HL-60/S4 (cell line): ENCODE data around the gene GANC.

Experiments
- in situ Hi-C: fragments of 300-500 bp; cut with MboI; formaldehyde crosslinking; loops from 2 replicates; pipeline ENCODE4 v1.14.3; 2022; ENCODE audit warnings: low sequenced_read_pairs

GANC gene

DNA sequence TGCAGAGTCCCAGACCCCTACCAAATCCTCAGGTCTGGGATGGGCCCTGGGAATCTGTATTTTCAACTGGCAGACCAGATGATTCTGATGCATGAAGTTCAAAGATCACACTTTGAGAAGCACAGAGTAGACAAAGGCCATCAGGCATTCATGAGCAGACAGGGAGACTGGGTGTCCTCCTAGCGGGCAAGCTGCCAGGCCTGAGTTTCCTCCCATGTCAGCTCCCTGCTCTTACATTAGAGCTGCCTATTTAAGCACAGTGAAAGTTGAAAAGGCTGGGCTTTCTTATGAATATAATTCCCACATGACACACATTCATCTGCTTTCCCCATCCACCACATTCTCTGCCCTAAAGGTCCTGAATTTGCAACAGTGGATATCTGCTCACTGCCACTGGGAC lies 100.3 kb downstream of the GANC start:
- in situ Hi-C loops: no loop called here

DNA sequence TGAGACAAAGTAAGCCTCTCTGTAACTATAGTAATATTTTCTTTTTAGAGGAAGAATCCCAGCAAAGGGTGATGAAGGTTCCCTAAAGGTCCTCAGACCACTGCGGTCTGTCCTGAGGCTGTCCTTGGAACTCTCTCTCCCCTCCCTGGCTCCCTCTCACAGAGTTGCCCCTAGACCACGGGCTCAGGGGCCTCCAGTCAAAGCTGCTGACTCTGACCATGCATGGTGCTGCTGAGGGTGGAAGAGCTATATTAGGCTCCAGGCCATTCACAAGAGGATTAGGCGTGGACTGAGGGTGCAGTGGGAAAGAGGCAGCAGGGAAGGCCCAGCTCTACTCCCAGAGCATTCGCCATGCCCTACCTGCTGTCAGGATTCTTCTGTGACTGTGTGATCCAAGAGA lies 100.9 kb downstream of the GANC start:
- in situ Hi-C loops: no loop called here

DNA sequence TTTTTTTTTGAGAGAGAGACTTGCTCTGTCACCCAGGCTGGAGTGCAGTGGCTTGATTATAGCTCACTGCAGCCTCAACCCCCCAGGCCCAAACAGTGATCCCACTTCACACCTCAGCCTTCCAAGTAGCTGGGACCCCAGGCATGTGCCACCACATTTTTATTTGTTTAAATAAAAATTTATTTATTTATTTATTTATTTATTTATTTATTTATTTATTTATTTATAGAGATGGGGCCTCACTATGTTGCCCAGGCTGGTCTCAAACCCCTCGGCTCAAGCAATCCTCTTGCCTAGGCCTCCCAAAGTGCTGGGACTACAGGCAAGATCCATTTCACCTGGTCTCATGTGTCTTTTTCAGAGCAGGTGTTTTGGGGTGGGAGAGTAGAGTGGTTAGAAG lies 101.8 kb downstream of the GANC start:
- in situ Hi-C loops: no loop called here

DNA sequence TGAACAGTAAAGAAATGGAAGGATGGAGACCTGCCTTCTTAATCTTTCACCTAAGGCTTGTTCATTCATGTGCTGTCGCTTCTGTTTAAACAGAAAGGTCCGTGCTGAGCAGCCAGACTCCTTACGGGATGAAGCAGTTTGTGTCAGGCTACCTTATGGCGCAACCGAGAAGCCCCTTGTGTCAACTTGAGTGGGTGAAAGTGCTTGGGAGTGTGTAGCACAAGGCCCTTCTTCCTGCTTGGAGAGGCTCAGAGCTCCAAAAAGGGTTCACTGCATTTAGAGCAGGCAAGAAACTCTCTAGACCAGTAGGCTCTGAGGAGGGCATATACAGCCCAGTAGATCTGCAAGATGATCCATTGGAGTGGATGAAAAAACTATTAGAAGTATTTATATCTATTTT lies 102.3 kb downstream of the GANC start:
- in situ Hi-C loops: no loop called here

DNA sequence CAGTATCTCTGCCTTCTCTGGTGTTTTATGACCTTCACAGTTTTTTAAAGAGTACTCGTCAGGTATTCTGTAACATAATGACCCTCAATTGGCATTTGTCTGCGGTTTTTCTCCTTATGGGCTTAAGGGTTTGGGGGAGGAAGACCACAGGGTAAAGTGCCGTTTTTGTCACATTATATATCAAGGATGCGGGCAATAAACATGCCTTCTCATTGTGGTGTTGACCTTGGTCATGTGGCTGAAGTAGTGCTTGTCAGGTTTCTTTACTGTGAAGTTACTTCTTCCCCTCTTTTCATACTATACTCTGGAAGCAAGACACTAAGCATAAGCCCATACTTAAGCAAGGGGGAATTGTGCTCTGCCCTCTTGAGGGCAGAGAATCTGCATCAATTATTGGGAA lies 102.9 kb downstream of the GANC start:
- in situ Hi-C loops: no loop called here

DNA sequence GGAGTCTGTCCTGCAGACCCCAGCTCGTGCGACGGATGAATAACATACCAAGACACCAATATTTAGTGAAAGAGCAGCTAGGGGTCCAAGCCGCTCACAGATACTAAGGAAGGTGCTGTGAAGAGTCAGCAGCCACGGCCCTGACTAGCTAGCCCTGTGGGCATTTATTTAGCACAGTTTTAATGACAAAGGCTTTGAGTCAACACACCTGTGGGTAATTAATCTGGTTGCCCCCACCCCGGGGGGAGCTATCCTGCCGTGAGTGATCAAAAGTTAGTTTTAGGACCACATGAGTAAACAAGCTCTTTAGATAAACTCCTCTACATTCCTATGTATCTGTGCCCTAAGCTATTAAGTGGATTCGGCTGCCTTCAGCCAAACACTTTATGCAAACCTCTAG lies 105.0 kb downstream of the GANC start:
- in situ Hi-C loops: no loop called here

DNA sequence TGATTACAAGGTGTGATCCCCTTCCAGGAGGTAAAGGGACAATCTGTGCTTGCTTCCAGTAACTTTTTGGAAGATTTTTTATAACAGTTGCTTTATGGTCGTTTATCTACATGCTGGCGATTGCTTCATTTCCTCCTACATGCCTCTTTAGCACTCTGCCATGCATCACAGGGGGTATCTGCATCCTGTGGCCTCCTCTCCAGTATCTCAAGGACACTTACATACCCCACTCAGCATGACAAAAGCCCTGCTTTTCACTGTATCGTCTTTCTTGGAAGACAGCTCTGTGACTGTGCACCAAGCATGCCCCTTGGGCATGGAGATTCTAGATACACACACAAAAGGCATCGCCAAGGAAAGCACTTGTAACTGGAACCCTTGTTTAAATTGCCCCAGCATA lies 111.6 kb downstream of the GANC start:
- in situ Hi-C loops: no loop called here

DNA sequence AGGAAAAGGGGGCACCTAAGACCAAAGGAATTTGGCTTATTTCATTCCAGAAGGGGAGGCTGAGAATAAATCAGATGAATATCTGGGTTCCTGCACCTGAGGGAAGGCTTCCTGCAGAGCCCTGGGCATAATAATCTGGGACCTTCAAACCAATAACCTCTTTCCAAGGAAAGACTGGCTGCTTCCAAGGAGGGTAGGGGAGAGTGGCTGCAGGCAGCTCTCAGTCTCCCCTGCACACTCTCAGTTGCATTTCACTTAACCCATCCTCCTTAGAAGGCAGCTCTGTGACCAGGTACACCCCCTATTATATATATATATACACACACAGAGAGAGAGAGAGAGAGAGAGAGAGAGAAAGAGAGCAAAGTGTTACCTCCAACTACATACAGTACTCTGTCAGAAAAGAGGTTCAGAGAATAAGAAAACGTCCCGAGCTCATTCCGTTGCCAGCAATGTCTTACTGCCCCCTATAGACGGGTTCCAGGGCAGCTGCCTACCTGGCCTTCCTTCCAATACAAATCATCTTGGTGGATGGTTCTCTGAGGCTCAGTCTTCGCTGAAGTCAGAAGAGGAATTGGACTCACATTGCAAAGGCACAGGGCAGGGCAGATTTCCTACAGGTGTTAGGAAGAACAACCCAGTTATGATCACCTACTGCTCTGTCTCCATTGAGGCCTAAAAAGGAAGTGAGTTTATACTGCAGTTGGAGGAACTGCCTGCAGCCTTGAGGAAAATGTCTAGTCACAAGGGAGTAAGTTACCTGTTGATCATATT lies 112.4 kb downstream of the GANC start:
- in situ Hi-C loops: no loop called here

DNA sequence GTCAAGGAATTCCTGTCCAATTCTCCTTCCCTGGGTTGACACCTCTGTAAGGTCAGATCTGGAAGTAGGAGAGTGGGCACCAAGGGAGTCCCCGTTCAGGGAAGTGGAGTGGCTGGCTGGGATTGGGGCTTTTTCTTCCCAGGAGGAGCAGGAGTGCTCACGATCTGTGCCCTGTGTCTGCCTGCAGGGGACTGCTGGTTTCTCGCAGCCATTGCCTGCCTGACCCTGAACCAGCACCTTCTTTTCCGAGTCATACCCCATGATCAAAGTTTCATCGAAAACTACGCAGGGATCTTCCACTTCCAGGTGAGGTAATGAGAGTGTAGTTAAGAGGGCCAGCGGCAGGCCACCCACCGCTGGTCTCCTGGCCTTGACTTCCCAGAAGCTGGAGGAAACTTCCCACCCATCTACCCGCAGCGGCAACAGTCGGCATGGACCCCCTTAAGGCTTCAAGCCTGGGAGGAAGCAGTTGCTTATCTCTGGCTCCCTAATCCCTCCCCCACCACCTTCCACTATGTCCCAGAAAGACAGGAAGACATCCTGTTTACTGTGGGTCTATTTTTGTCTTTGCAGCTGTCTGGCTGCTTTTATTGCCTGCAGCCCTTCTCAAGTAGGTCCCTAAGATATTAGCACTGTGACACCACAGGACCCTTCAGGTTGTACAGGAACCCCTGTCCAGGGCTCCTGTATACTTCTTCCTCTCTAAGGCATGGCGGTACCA lies 113.1 kb downstream of the GANC start:
- in situ Hi-C loops: no loop called here

DNA sequence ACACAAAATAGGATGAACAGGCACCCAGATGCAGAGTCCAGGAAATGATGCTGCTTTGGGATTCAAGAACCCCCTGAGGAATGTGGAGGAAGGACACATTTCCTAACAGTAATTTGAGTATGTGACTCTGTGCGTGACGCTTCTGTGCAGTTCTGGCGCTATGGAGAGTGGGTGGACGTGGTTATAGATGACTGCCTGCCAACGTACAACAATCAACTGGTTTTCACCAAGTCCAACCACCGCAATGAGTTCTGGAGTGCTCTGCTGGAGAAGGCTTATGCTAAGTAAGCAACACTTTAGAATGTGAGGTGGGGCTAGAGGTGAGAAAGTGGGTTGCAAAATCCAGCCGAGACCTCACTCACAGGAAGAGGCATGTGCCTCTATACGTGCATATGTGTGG lies 114.6 kb downstream of the GANC start:
- in situ Hi-C loops: no loop called here

DNA sequence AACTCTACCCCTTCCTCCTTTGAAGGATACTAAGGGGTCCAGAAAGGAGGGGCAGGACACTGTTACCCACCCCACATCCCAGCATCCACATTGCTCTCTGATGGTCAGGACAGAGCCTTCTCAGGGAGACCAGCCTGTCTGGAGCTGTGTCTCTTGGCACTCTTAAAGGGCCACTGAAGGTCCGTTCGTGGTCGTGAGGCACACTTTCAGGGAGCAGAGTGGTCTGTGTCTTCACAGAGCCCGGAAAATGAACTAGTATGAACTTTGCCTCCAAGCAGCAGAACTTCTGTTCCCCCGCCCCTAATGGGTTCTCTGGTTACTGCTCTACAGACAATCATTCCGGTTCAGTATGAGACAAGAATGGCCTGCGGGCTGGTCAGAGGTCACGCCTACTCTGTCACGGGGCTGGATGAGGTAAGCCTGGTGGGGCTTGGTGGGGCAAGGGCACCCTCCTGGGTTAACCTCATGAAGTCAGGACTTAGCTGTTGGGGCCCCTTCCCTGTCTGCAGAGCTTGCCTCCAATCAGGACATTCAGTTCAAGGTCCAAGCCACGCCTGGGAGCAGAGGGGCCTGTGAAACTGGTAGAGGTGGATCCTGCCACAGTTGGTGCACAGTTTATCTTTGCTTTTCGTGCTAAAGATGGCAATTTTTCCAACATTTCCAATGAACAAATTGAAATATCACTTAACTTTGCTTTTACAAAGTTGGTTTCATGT lies 119.5 kb downstream of the GANC start:
- in situ Hi-C loops: no loop called here

DNA sequence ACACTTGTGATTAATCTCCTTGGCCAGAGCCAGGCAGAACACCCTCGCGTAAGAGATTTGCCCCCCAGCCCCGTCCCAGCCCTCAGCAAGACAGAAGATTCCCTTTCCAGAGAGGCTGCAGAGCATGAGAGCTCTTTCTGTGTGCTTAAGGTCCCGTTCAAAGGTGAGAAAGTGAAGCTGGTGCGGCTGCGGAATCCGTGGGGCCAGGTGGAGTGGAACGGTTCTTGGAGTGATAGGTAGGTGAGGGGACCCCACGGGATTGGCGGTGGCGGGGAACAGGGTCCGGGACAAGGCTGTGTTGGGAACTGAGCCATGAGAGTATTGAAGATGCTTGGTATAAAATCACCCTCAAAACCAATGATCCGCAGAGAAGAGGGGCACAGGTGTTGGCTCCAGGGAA lies 121.1 kb downstream of the GANC start:
- in situ Hi-C loops: no loop called here

DNA sequence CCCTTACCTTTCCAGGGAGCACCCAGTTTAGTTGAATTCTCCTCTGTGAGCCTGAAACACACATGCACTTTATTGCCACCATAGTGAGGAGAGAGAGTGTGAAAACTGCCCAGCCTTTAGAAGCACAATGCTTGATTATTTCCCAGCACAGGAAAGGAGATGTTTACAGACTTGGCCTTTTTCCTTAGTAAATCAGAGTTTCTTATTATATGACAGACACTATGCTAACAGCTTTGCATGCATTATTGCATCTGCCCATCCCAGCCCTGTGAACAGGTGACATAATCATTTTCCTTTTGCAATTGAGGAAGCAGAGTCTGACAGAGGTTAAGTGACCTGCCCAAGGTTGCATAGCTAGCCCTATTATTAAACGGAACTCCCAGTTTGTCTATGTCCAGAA lies 122.8 kb downstream of the GANC start:
- in situ Hi-C loops: no loop called here

DNA sequence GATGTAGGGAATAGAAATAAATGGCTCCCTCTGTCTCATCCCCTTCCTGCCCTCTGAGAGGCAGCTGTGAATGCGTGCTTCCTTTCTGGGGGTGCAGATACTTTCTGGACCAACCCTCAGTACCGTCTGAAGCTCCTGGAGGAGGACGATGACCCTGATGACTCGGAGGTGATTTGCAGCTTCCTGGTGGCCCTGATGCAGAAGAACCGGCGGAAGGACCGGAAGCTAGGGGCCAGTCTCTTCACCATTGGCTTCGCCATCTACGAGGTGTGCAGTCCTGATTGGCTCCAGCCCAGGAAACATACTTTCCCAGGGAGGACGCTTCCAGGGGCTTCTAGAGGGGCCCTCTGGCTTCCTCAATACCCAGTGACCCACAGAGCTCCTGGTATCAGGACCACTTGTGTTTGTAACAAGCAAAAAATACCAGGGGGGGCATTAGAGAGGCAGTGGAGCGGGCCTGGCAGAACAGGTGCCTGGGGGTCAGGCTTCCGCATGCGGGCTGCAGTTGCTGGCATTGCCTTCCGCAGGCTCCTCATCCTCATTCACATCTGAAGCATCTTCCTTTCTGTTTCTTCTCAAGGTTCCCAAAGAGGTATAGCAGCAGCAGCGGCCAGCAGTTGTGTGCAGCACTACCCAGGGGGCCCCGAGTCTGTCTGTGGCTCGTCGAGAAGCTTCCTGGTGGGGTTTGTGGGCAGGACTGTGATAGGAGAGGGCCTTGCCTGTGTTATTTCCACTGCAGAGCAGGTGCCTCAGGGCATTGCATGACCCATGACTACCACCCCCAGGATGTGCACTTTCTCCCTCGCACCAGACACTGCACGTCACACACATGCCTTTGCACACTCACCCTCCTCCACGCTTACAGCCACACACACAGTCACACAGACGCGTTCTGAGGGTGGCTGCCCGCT lies 128.8 kb downstream of the GANC start:
- in situ Hi-C loops: no loop called here

DNA sequence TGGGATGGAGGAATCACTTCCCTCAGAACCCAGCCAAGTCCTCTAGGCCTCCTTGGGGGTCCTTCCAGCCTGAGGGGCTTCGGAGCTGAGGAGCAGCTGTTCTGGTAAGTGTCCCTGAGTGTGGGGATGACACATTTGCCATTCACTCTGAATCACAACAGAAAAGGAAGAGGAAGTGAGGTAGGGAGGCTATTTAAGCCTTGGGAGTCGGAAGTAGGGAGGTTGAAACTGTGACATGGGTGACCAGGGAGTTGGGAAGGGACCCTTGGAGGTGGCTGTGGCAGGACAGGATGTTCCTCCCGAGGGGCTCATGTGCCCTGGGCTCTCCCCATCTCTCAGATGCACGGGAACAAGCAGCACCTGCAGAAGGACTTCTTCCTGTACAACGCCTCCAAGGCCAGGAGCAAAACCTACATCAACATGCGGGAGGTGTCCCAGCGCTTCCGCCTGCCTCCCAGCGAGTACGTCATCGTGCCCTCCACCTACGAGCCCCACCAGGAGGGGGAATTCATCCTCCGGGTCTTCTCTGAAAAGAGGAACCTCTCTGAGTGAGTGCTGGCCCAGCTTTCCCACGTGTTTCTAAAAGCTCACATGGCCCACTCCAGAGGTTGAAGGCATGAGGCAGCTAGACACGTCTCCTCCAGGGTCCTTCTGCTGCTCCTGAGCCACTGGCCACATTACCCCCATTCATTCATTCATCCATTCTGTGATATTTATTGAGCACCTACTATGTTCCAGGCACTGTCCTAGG lies 129.6 kb downstream of the GANC start:
- in situ Hi-C loops: no loop called here

DNA sequence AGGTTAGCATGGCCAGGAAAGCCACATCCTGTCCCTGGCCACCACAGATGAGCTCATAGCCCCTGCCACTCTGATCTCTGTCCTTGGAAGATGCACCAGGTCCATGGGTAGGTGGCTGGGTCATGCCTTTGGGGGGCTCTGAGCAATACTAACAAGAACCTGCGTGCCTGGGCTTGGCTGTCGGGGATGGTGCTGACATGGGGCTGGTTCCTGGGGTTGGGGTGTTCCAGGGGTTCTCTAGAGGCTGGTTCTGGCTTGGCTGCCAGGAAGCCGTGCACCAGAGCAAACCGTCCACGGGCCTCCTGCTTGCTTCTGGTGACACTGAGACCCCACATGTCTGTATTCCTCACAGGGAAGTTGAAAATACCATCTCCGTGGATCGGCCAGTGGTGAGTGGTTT lies 130.4 kb downstream of the GANC start:
- in situ Hi-C loops: no loop called here

DNA sequence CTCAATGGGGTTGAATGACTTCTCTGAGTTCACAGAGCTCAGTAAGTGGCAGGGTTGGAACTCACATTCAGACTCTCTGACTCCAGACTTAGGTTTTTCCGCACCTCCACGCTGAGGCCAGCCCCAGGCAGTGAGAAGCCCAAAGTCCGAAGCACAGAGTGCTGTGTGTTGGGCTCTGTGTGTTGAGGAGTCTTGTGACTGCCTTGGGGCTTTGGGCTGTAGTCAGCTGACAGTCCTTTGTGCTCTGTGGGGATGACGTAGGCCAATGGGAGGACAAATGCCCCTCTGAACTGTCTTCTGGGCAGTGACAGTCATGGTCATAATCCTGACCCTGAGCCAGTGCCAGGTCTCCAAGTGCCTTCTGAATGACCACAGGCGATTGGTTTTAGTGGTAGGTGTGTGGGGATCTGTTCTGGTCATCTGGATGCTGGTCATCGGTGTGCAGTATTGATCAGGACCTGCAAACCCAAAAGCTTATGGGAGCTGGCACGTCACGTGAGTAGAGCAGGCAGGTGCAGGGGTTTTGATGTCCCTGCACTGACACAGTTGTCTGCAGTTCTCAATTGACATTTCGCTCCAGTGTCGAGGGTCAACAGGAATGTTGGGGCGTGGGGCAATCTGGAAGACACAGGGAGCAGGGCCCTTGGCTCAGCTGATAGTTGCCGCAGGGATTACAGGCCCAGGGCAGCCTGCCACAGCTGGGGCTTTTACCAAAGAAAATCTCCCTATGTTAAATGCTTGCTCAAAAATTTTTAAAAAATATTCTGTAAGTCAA lies 131.6 kb downstream of the GANC start:
- in situ Hi-C loops: no loop called here

DNA sequence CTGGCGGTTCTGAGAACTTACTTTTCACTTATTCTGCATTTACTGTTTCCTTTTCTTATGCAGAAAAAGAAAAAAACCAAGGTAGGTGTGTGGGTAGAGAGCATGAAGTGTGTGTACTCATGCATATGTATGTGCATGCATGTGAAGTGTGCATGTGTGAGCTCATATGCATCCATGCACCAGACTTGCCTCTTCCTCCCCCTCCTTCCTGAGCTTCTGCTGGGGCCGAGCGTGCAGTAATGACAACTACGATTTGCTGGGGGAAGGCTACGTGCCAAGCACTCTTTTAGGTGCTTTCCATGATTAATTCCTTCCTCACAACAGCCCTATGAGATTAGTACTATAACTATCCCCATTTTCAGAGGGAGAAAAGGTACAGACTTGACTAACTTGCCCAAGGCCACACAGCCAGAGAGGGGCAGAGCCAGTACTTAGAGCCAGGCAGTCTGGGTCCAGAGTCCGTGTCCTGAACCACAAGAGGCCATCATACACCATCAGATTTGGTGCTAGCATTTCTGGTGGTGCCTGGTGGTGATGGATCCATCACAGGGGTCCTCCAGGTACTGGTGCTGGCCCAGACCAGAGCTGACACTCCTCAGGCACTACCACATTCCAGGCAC lies 133.0 kb downstream of the GANC start:
- in situ Hi-C loops: no loop called here
